AG04450 (cell line): ENCODE measurements around the gene UBXN6. TPM values are rescaled to one million over a fixed set of nuclear protein-coding genes. Genes with fewer than 3 reads are reported as not detected.

Source experiments
- CTCF ChIA-PET: fragments of 300-600, 350-600 bp; formaldehyde crosslinking; extraction: SDS; loops from one replicate; lab custom pipeline; 2022; ENCODE audit warnings: antibody characterized with exemption, inconsistent platforms; lab: Charles Lee
- POLR2A ChIA-PET: fragments of 350-600 bp; formaldehyde crosslinking; extraction: SDS; loops from one replicate; lab custom pipeline; 2021; ENCODE audit warnings: antibody characterized with exemption, inconsistent platforms; lab: Yijun Ruan, JAX
- DNase-seq: peaks from one replicate; pipeline ENCODE4 v3.0.0-alpha.2; 2011; ENCODE audit warnings: low read depth, low spot score
- H3K27ac ChIP-seq: one replicate; pipeline ENCODE4 v1.5.1; 2012; ENCODE audit warnings: low read depth, low read length, control low read depth
- H3K27me3 ChIP-seq: one replicate; pipeline ENCODE4 v1.6.0; 2012; ENCODE audit warnings: low read length; ENCODE audit not compliant: control insufficient read depth, insufficient read depth
- H3K4me3 ChIP-seq: 2 replicates; pipeline ENCODE4 v1.5.1; 2011; ENCODE audit warnings: mild to moderate bottlenecking, low read depth, low read length, control low read depth
- H3K9me3 ChIP-seq: 2 replicates; pipeline ENCODE4 v1.5.1; 2012; ENCODE audit warnings: low read length; ENCODE audit not compliant: control insufficient read depth, insufficient read depth
- polyA plus RNA-seq: library from polyadenylated mRNA; depleted of rRNA; stranded (reverse); fragments of >200 nt; gene quantifications from 2 replicates; pipeline ENCODE4 v1.2.3, GENCODE V29; 2011
- TF ChIP-seq, protein P1 (sequence below): IDR thresholded peaks from 2 replicates; pipeline ENCODE4 v1.5.1; 2011; ENCODE audit warnings: low read depth, low read length, control low read depth, inconsistent platforms

UBXN6 gene
- polyA plus RNA-seq, 1 experiment: 45.2 TPM

DNA sequence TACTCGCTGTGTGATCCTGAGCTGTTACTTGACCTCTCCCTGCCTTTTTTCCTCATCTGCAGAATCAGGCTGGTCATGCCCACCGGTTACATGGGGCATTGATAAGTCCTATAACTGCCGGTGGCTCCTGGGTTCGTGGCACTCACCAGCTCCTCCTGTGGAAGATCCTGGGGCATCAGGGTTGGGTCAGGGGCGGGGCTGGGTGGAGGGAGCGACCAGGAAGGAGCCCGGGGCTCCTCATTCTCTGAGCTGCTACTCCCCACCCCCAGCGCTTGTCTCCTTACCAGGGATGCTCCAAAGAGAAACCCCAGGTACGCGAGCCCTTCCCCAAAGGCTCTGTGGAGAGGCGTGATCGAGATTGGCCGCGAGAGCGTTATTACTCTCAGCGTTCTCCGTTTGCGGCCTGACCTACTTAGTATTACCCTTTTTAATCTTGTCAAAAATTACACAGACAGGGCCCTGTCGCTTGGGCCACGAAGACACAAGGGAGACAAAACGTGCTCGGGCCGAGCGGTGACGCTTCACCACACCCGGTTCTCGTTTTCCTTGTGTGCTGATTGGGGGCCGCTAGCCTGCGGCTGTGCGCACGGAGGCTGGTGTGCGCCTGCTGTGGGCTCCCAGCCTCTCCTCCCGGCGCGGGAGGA lies 25.2 kb upstream of the UBXN6 start:
- Histone ChIP-seq H3K9me3 (no peaks in the 10 kb centered on the region), H3K27ac (no peak overlapping the region), H3K27me3 (no peaks in the 10 kb centered on the region), H3K4me3 (no peak overlapping the region)
- ChIA-PET POLR2A (no interaction called here), CTCF (no interaction called here)
- TF ChIP-seq, protein P1, sequence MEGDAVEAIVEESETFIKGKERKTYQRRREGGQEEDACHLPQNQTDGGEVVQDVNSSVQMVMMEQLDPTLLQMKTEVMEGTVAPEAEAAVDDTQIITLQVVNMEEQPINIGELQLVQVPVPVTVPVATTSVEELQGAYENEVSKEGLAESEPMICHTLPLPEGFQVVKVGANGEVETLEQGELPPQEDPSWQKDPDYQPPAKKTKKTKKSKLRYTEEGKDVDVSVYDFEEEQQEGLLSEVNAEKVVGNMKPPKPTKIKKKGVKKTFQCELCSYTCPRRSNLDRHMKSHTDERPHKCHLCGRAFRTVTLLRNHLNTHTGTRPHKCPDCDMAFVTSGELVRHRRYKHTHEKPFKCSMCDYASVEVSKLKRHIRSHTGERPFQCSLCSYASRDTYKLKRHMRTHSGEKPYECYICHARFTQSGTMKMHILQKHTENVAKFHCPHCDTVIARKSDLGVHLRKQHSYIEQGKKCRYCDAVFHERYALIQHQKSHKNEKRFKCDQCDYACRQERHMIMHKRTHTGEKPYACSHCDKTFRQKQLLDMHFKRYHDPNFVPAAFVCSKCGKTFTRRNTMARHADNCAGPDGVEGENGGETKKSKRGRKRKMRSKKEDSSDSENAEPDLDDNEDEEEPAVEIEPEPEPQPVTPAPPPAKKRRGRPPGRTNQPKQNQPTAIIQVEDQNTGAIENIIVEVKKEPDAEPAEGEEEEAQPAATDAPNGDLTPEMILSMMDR: no peak
- DNase-seq: no peak

DNA sequence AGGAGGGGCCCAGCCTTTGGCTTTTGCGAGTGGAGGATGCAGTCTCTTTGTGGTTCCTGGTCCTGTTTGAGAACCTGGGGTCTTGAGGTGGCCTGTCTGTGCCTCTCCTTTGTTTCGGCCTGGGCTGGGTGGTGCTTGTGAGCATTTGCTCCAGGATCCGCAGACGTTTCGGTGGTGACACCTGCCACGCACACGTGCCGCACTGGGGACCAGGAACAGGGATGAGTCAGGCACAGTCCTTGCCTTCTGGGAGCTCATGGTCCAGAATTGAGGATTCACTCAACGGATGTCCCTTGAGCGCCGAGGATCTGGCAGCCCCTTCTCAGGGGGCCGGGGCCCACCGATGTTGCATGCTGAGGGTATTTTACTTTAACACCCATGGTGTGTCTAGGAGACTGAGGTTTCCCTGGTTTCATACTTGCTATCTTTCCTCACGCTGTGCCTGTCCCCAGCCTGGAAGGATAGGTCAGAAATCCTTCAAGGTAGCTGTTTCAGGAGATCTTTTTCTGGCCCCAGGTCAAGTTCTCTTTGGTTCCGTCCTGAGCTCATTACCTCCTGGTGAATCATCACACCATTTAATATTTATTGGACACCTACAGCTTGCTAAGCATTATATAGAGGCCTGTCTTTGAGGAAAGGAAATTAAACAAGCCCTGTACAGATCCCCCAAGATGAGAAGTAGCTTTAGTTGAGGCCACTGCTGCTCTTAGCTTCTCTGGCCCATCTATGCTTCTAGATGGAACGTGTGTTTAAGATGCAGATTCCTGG lies 19.6 kb upstream of the UBXN6 start:
- TF ChIP-seq, protein P1: no peak
- Histone ChIP-seq H3K27me3 (no peaks in the 10 kb centered on the region), H3K4me3 (no peak overlapping the region), H3K27ac (no peak overlapping the region), H3K9me3 (peaks cover 4% of the 10 kb centered on the region; the same call in 1 of the 2 replicates)
- ChIA-PET POLR2A (no interaction called here), CTCF (no interaction called here)
- no peak for DNase-seq

DNA sequence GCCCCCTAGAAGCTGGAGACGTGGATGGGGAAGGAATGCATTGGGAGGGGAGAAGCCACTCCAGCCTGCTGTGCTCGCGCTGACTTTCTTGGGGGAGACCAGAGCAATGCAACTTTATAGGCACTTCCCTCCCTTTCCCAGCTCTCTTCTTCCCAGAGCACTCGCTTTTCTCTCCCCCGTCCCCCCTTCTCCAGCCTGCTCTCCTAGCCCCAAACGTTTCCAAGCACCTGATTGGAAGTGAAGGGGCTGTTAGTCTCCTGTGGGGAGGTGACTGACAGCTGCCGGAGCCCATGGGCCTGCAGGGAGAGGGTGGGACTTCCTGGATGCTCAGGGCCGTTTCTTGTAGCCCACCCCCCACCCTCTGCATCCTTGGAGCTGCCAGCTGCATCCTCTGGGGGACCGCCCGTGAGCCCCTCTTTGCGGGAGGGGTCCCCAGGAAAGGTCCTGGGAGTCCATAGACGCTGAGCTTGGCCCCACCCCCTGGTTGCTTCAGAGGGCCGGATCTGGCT lies 17.0 kb upstream of the UBXN6 start:
- H3K27me3 ChIP-seq: no peaks in the 10 kb centered on the region
- POLR2A ChIA-PET: no interaction called here
- TF ChIP-seq, protein P1: no peak
- DNase-seq: no peak
- H3K4me3 ChIP-seq: peak overlapping the region; percentile 79
- CTCF ChIA-PET: interaction anchor here (0.5 to 1.2 kb wide), 4 partner anchors 17 to 337 kb away, joined by 3 to 6 read pairs (median 4); partner anchors contain the start of gene UBXN6
- peak overlapping the region; percentile 39 for H3K27ac ChIP-seq
- peaks cover 4% of the 10 kb centered on the region; the same call in 1 of the 2 replicates for H3K9me3 ChIP-seq

DNA sequence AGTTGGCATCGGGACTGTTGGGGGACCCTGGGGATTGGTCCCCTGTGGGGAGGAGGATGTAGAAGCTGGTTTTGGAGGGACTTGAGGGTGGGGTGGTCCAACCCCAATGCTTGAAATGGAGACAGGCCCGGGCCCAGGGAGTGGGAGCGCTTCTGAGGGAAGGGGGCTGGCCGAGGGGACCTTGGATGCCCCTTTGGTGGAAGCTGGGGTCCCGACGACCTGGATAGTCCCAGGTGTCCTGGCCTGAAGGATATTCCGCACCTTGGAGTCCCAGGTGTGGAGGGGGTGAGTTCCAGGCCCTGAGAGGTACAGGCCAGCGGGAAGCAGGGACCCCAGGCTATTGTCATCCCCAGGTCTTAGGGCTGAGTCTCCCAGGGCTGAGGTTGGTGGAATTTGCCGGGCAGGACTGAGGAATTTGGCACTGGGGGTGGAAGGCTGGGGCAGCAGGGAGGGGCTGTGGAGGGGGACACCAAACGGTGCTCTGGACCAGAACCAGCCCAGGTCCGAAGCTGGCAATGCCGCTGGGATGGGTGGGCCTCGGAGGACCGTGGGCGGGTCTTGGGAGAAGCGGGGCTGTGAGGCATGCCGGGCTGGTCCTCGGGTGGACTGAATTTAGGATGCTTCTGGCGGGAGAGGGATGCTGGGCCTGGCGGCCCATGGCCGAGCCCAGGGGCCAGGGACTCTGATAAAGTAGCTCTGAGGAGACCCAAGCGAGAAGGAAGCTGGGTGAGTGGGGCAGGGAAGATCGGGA lies 16.3 kb upstream of the UBXN6 start:
- POLR2A ChIA-PET: no interaction called here
- DNase-seq: no peak
- peak overlapping the region; percentile 79 for H3K4me3 ChIP-seq
- peaks cover 4% of the 10 kb centered on the region; the same call in 1 of the 2 replicates for H3K9me3 ChIP-seq
- TF ChIP-seq, protein P1: no peak
- no peaks in the 10 kb centered on the region for H3K27me3 ChIP-seq
- CTCF ChIA-PET: interaction anchor here (0.5 to 1.2 kb wide), 5 partner anchors 17 to 337 kb away, joined by 3 to 6 read pairs (median 3); partner anchors contain the start of gene UBXN6
- peak overlapping the region; percentile 39 for H3K27ac ChIP-seq
